Measurements from ENCODE around the gene RAB8B.

GRCh38 chr15:63233667-63234423, 44.4 kb downstream of the RAB8B start:
- TF ChIP-seq RFX5 (IDR thresholded peaks at IDR 0.05; ENCODE audit: low read depth, low read length): no peak
- no peak for TF ChIP-seq CTCF (IDR thresholded peaks at IDR 0.05 in 2 of 3, conservative IDR thresholded peaks at IDR 0.05 in 1 of 3; ENCODE audit: control insufficient read depth in 2 of 3, extremely low read depth in 1 of 3, insufficient read depth in 1 of 3, low read depth in 3 of 3, low read length in 3 of 3)
- no peak for TF ChIP-seq CEBPB (IDR thresholded peaks at IDR 0.05; ENCODE audit: borderline replicate concordance in 1 of 2, low read depth in 2 of 2, low read length in 2 of 2)
- no peak for TF ChIP-seq POLR2A (IDR thresholded peaks at IDR 0.05; ENCODE audit: low read depth, low read length)
- TF ChIP-seq, protein P1, sequence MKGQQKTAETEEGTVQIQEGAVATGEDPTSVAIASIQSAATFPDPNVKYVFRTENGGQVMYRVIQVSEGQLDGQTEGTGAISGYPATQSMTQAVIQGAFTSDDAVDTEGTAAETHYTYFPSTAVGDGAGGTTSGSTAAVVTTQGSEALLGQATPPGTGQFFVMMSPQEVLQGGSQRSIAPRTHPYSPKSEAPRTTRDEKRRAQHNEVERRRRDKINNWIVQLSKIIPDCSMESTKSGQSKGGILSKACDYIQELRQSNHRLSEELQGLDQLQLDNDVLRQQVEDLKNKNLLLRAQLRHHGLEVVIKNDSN (IDR thresholded peaks at IDR 0.05; ENCODE audit: borderline replicate concordance, extremely low read length, insufficient read depth, low read depth, low read length): no peak
- no peak for TF ChIP-seq HCFC1 (IDR thresholded peaks at IDR 0.05; ENCODE audit: low read length)
- no peak for TF ChIP-seq YY1 (IDR thresholded peaks at IDR 0.05; ENCODE audit: low read depth, low read length)

Data from GM12878 (cell line).